HG03469 (cell line): Measurements from ENCODE around the gene THOP1.
"Not testable (repeated sequence)": the region's sequence is repeated elsewhere in the genome, so short reads cannot be mapped to it uniquely, and the experiment has no call there.

Experiments used
- ATAC-seq: cut with Tn5 transposase; IDR thresholded peaks from one replicate; pipeline ENCODE4 v1.9.1; 2021; ENCODE audit warnings: mild to moderate bottlenecking, moderate library complexity, moderate number of reproducible peaks; ENCODE audit not compliant: unreplicated experiment

The THOP1 gene

GRCh38 chr19:2780284-2780683 is 5.0 kb upstream of the THOP1 start:
- ATAC-seq = no peak

- ATAC-seq = no peak
These were observed 2.9 kb upstream of the THOP1 start for GRCh38 chr19:2782329-2782935.

GRCh38 chr19:2782936-2783780 is 2.1 kb upstream of the THOP1 start, which contains the start of gene SGTA:
TSS of gene SGTA (minus strand) at chr19:2783273. CDS start at chr19:2769068, 14,205 bp downstream.
- peak; percentile 47 for ATAC-seq

- no peak for ATAC-seq
These were observed 1.5 kb upstream of the THOP1 start for GRCh38 chr19:2783781-2784145.

- no peak for ATAC-seq
These were observed 1.8 kb downstream of the THOP1 start for GRCh38 chr19:2787115-2787514.

GRCh38 chr19:2788237-2788636 is 2.9 kb downstream of the THOP1 start:
- ATAC-seq = no peak

GRCh38 chr19:2790194-2790556 is 4.9 kb downstream of the THOP1 start:
- ATAC-seq = no peak

- ATAC-seq = no peak
These were observed 5.4 kb downstream of the THOP1 start for GRCh38 chr19:2790557-2791271.

GRCh38 chr19:2791440-2791839 is 6.1 kb downstream of the THOP1 start:
- no peak for ATAC-seq

- ATAC-seq = no peak
These were observed 6.6 kb downstream of the THOP1 start for GRCh38 chr19:2791876-2792275.

- not testable (repeated sequence) for ATAC-seq
These were observed 7.4 kb downstream of the THOP1 start for GRCh38 chr19:2792666-2793065.

- ATAC-seq = no peak
These were observed 7.8 kb downstream of the THOP1 start for GRCh38 chr19:2793126-2793525.

- no peak for ATAC-seq
These were observed 8.3 kb downstream of the THOP1 start for GRCh38 chr19:2793577-2793976.

GRCh38 chr19:2795827-2796658 is 10.7 kb downstream of the THOP1 start:
- no peak for ATAC-seq

GRCh38 chr19:2796659-2797266 is 11.5 kb downstream of the THOP1 start:
- no peak for ATAC-seq

- no peak for ATAC-seq
These were observed 12.0 kb downstream of the THOP1 start for GRCh38 chr19:2797280-2797679.

- ATAC-seq = no peak
These were observed 12.9 kb downstream of the THOP1 start for GRCh38 chr19:2798158-2798685.

- no peak for ATAC-seq
These were observed 13.4 kb downstream of the THOP1 start for GRCh38 chr19:2798733-2799132.

- no peak for ATAC-seq
These were observed 14.1 kb downstream of the THOP1 start for GRCh38 chr19:2799273-2800020.

GRCh38 chr19:2800506-2800905 is 15.2 kb downstream of the THOP1 start:
- ATAC-seq = no peak
